ENCODE results near the gene CYGB. TPM values are rescaled to one million over a fixed set of nuclear protein-coding genes. Genes with fewer than 3 reads are reported as not detected.

The CYGB gene
- total and polyA plus RNA-seq, 2 of the 13 experiments (the other 11 are each of a cell fraction or from before 2014, with no cell fraction given), result 18.9 to 27.1 TPM

- no peak for TF ChIP-seq TERF1 (CRISPR knock-in tag; IDR thresholded peaks at IDR 0.05)
- no peak for TF ChIP-seq RELA (CRISPR knock-in tag; IDR thresholded peaks at IDR 0.05)
- peak; percentile 58 for TF ChIP-seq ZNF18 (CRISPR knock-in tag; IDR thresholded peaks at IDR 0.05; ENCODE audit: insufficient replicate concordance)
- TF ChIP-seq NKX3-1 (CRISPR knock-in tag; IDR thresholded peaks at IDR 0.05), result no peak
- TF ChIP-seq ZFP82 (CRISPR knock-in tag; IDR thresholded peaks at IDR 0.05; ENCODE audit: borderline replicate concordance), result no peak
- peak; percentile 29; the same call in 1 of the 2 replicates for TF ChIP-seq ZNF124 (CRISPR knock-in tag; IDR thresholded peaks at IDR 0.05)
- TF ChIP-seq ZSCAN12 (CRISPR knock-in tag; IDR thresholded peaks at IDR 0.05), result no peak
- TF ChIP-seq RAD21 (CRISPR knock-in tag; IDR thresholded peaks at IDR 0.05), result peak; percentile 52
- no peak for TF ChIP-seq ZNF121 (CRISPR knock-in tag; IDR thresholded peaks at IDR 0.05)
- peak; percentile 61 for TF ChIP-seq RXRB (CRISPR knock-in tag; IDR thresholded peaks at IDR 0.05; ENCODE audit: borderline replicate concordance)
- no peak for TF ChIP-seq ZNF724P (CRISPR knock-in tag; IDR thresholded peaks at IDR 0.05; ENCODE audit: borderline replicate concordance)
- TF ChIP-seq ZNF530 (CRISPR knock-in tag; IDR thresholded peaks at IDR 0.05; ENCODE audit: low read depth), result no peak
- TF ChIP-seq RFX1 (IDR thresholded peaks at IDR 0.05), result no peak
- no peak for TF ChIP-seq MYC (CRISPR knock-in tag; IDR thresholded peaks at IDR 0.05; ENCODE audit: borderline replicate concordance)
- peak; percentile 82; the same call in 1 of the 2 replicates for TF ChIP-seq ZNF788 (CRISPR knock-in tag; IDR thresholded peaks at IDR 0.05; ENCODE audit: borderline replicate concordance)
- no peak for TF ChIP-seq NR2F6 (IDR thresholded peaks at IDR 0.05)
- TF ChIP-seq NR2F6 (CRISPR knock-in tag; IDR thresholded peaks at IDR 0.05), result peak; percentile 57; the same call in 1 of the 2 replicates
- no peak for TF ChIP-seq RARA (CRISPR knock-in tag; IDR thresholded peaks at IDR 0.05)
- TF ChIP-seq RCOR2 (CRISPR knock-in tag; IDR thresholded peaks at IDR 0.05), result no peak
- TF ChIP-seq, protein P1, sequence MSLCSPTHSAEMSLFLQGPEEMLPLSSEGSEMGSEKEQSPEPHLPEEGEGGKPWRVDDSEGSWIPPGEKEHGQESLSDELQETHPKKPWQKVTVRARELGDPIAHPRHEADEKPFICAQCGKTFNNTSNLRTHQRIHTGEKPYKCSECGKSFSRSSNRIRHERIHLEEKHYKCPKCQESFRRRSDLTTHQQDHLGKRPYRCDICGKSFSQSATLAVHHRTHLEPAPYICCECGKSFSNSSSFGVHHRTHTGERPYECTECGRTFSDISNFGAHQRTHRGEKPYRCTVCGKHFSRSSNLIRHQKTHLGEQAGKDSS (CRISPR knock-in tag; IDR thresholded peaks at IDR 0.05; ENCODE audit: borderline replicate concordance, low read depth), result peak; percentile 70; the same call in 1 of the 2 replicates
- TF ChIP-seq ZNF468 (CRISPR knock-in tag; IDR thresholded peaks at IDR 0.05), result 0 out of 2 replicates have a peak, but pooled peaks have one; percentile 36
- no peak for TF ChIP-seq RNF219 (CRISPR knock-in tag; IDR thresholded peaks at IDR 0.05)
- peak; percentile 88 for TF ChIP-seq KDM2A (CRISPR knock-in tag; IDR thresholded peaks at IDR 0.05; ENCODE audit: borderline replicate concordance, low read depth)
- TF ChIP-seq NFKBIZ (CRISPR knock-in tag; IDR thresholded peaks at IDR 0.05), result 0 out of 2 replicates have a peak, but pooled peaks have one; percentile 21
- TF ChIP-seq FOXO1 (CRISPR knock-in tag; IDR thresholded peaks at IDR 0.05), result no peak
These were observed 9.9 kb downstream of the CYGB start (continued) for GRCh38 chr17:76527430-76528111.
